ENCODE data around the gene FARSA. TPM values are rescaled to one million over a fixed set of nuclear protein-coding genes. Genes with fewer than 3 reads are reported as not detected.

FARSA gene
- total and polyA plus RNA-seq, 2 of the 4 experiments (the other 2 are of a cell fraction): 49.3 to 80.9 TPM

DNA sequence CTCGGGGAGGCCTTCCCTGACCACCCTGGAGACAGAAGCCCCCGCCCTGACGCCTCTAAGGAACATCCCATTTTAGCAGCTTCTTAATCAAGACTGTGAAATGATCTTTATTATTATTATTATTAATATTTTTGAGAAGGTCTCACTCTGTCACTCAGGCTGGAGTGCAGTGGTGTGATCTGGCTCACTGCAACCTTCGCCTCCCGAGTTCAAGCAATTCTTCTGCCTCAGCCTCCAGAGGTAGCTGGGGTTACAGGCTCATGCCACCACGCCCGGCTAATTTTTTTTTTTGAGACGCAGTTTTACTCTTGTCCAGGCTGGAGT, 32.3 kb upstream of the FARSA start:
- H3K4me2 ChIP-seq (ENCODE audit: low read depth, low read length): no peak overlapping the region; the same call in 1 of the 2 replicates
- no peak overlapping the region for H3K56ac ChIP-seq (ENCODE audit: extremely low read depth, insufficient read depth, low read length)
- H4K8ac ChIP-seq (ENCODE audit: low read depth in 2 of 2, low read length in 2 of 2): no peak overlapping the region; a peak in 1 of 4 replicates
- no peaks in the 10 kb centered on the region for H4K20me1 ChIP-seq (ENCODE audit: insufficient read depth, low read length)
- peak overlapping the region; percentile 100 for H2AFZ ChIP-seq (replicated peaks; ENCODE audit: low read length, poor library complexity)
- peaks cover 0 to 3% of the 10 kb centered on the region in 2 experiments; a peak in 1 of 4 replicates for H3K79me1 ChIP-seq (ENCODE audit: low read depth in 1 of 2, low read length in 2 of 2)
- no peaks in the 10 kb centered on the region for H3K9me3 ChIP-seq (ENCODE audit: control insufficient read depth, insufficient read depth, low read length)
- H2AK5ac ChIP-seq (ENCODE audit: low read depth, low read length): no peak overlapping the region
- H3K36me3 ChIP-seq (ENCODE audit: control insufficient read depth, insufficient read depth, low read length): no peaks in the 10 kb centered on the region
- H3K27me3 ChIP-seq (ENCODE audit: control insufficient read depth, insufficient read depth, low read length): no peaks in the 10 kb centered on the region; the same call in 1 of the 2 replicates
- no peak overlapping the region for H3K23ac ChIP-seq (ENCODE audit: low read depth, low read length)
- ATAC-seq (ENCODE audit: low read depth) (no peak), DNase-seq (no peak)
- WGBS, 2 experiments (ENCODE audit: extremely low coverage in 2 of 2, insufficient read length in 1 of 2): no CpG with 5 or more reads among the region's 8 CpGs
- H2AK9ac ChIP-seq (replicated peaks; ENCODE audit: low read depth, low read length, poor library complexity): no peak overlapping the region
- no peak overlapping the region for H2BK120ac ChIP-seq (ENCODE audit: low read depth, low read length)
- no peak overlapping the region for H4K5ac ChIP-seq (ENCODE audit: low read depth, low read length)
- POLR2A ChIA-PET (ENCODE audit: unreplicated experiment): interaction anchor here (0.6 kb wide), 1 partner anchor 127 kb away, joined by 3 read pairs; no protein-coding TSS in a partner anchor
- H3K9me1 ChIP-seq (ENCODE audit: insufficient read depth, low read length): no peaks in the 10 kb centered on the region
- dilution Hi-C loops (cut with HindIII; ENCODE audit: low sequenced_read_pairs, unreplicated experiment): no loop called here
- no peak overlapping the region for H3K27ac ChIP-seq (ENCODE audit: insufficient read depth, low read length)
- in situ Hi-C loops (cut with MboI; ENCODE audit: low sequenced_read_pairs): no loop called here
- CTCF ChIA-PET: interaction anchor here (0.5 to 1.8 kb wide), 28 partner anchors 9 to 1776 kb away, joined by 3 to 18 read pairs (median 4); partner anchors contain the start of genes GADD45GIP1 and NACC1
- H3K14ac ChIP-seq (replicated peaks; ENCODE audit: low read depth, low read length): no peak overlapping the region
- no peak overlapping the region for H3K9ac ChIP-seq (ENCODE audit: low read depth, low read length)
- no peak overlapping the region for H2BK20ac ChIP-seq (ENCODE audit: low read depth, low read length)
- TF ChIP-seq, protein P1, sequence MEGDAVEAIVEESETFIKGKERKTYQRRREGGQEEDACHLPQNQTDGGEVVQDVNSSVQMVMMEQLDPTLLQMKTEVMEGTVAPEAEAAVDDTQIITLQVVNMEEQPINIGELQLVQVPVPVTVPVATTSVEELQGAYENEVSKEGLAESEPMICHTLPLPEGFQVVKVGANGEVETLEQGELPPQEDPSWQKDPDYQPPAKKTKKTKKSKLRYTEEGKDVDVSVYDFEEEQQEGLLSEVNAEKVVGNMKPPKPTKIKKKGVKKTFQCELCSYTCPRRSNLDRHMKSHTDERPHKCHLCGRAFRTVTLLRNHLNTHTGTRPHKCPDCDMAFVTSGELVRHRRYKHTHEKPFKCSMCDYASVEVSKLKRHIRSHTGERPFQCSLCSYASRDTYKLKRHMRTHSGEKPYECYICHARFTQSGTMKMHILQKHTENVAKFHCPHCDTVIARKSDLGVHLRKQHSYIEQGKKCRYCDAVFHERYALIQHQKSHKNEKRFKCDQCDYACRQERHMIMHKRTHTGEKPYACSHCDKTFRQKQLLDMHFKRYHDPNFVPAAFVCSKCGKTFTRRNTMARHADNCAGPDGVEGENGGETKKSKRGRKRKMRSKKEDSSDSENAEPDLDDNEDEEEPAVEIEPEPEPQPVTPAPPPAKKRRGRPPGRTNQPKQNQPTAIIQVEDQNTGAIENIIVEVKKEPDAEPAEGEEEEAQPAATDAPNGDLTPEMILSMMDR (conservative IDR thresholded peaks at IDR 0.05; ENCODE audit: low read depth, low read length): no peak
- TF ChIP-seq CEBPB (IDR thresholded peaks at IDR 0.05; ENCODE audit: low read depth, low read length): no peak
- no peak for TF ChIP-seq RCOR1 (IDR thresholded peaks at IDR 0.05; ENCODE audit: insufficient replicate concordance, low read length)
- no peak for TF ChIP-seq RAD21 (IDR thresholded peaks at IDR 0.05; ENCODE audit: low read length)
- no peak for TF ChIP-seq MAZ (IDR thresholded peaks at IDR 0.05; ENCODE audit: borderline replicate concordance, low read depth, low read length)
- no peak for TF ChIP-seq BHLHE40 (IDR thresholded peaks at IDR 0.05; ENCODE audit: low read depth, low read length)
- TF ChIP-seq CHD1 (IDR thresholded peaks at IDR 0.05; ENCODE audit: low read depth, low read length): no peak
- no peak overlapping the region for H2BK15ac ChIP-seq (ENCODE audit: low read depth, low read length)
- H3K4me3 ChIP-seq (ENCODE audit: insufficient read depth, low read depth, low read length): no peak overlapping the region
- no peak overlapping the region for H4K91ac ChIP-seq (ENCODE audit: insufficient read depth, low read depth, low read length)
- H2BK5ac ChIP-seq (ENCODE audit: low read depth, low read length, poor library complexity, severe bottlenecking): no peak overlapping the region
- H3K4ac ChIP-seq (ENCODE audit: low read depth, low read length): no peak overlapping the region
- intact Hi-C loops (cut with micrococcal nuclease): loop anchor here (2.0 kb wide), 1 partner anchor 75 kb away; the partner anchor contains the start of gene GCDH
- peaks cover 4% of the 10 kb centered on the region; the same call in 1 of the 2 replicates for H3K4me1 ChIP-seq (ENCODE audit: control insufficient read depth, insufficient read depth, low read length)
- BruUV-seq (replicated peaks): no TSS peak
- H3K18ac ChIP-seq (ENCODE audit: low read depth, low read length): no peak overlapping the region

All from IMR-90 (cell line).